Measurements from ENCODE around the gene POLQ. TPM values are rescaled to one million over a fixed set of nuclear protein-coding genes. Genes with fewer than 3 reads are reported as not detected.

POLQ gene
- total and polyA plus RNA-seq, 2 of the 8 experiments (the other 6 are each of a cell fraction or from before 2014, with no cell fraction given) = 3.6 to 15.3 TPM

- H3K9ac ChIP-seq (replicated peaks in 1 of 4; ENCODE audit: extremely low read depth in 1 of 4, low read depth in 3 of 4, low read length in 3 of 4) = no peak overlapping the region
- no peak overlapping the region for H3K4me2 ChIP-seq (ENCODE audit: insufficient read depth in 1 of 2, low read depth in 2 of 2, low read length in 2 of 2)
- no peak overlapping the region for H2BK15ac ChIP-seq (ENCODE audit: low read length)
- peak overlapping the region; percentile 87; the same call in 1 of the 2 replicates for H2AK5ac ChIP-seq (ENCODE audit: low read depth, low read length)
- H3K4ac ChIP-seq (replicated peaks; ENCODE audit: insufficient read length, low read depth, low read length) = peak overlapping the region; percentile 27
- WGBS, 2 experiments (ENCODE audit: extremely low coverage in 1 of 2, insufficient coverage in 1 of 2, insufficient read length in 1 of 2, insufficient replicate concordance in 2 of 2, low coverage in 1 of 2, low lambda C conversion rate in 2 of 2, missing lambda C conversion rate in 1 of 2) = 83% methylated on average over 2 of the region's 2 CpGs; no CpG with 5 or more reads in 1 of the 2 experiments
- H4K5ac ChIP-seq (ENCODE audit: insufficient read length, low read depth, low read length) = no peak overlapping the region
- no peaks in the 10 kb centered on the region for H3K79me1 ChIP-seq (ENCODE audit: low read depth, low read length)
- ChIA-PET POLR2A (ENCODE audit: partially characterized antibody) (interaction anchor here (0.9 to 3.1 kb wide), 2 partner anchors 10 to 14 kb away, joined by 3 to 18 read pairs; no protein-coding TSS in a partner anchor), CTCF (ENCODE audit: partially characterized antibody) (interaction anchor here (1.0 to 2.3 kb wide), 3 partner anchors 10 to 140 kb away, joined by 3 to 10 read pairs (median 5); no protein-coding TSS in a partner anchor)
- no peak overlapping the region for H3K23ac ChIP-seq (ENCODE audit: insufficient read length)
- H3K9me3 ChIP-seq (ENCODE audit: insufficient read depth in 2 of 2, low read depth in 1 of 2, low read length in 1 of 2) = no peaks in the 10 kb centered on the region
- peak overlapping the region; percentile 91 for H2BK12ac ChIP-seq (ENCODE audit: low read depth, low read length)
- peaks cover 5 to 22% (median 11%) of the 10 kb centered on the region in 4 experiments; a peak in 6 of 7 replicates for H3K4me1 ChIP-seq (replicated peaks in 1 of 4; ENCODE audit: control insufficient read depth in 3 of 4, insufficient read depth in 4 of 4, low read length in 3 of 4)
- no peaks in the 10 kb centered on the region for H3K36me3 ChIP-seq (ENCODE audit: control insufficient read depth in 2 of 4, insufficient read depth in 4 of 4, low read length in 3 of 4)
- peak overlapping the region; percentile 92 for H4K91ac ChIP-seq (replicated peaks; ENCODE audit: insufficient read length, low read length)
- H3K18ac ChIP-seq (ENCODE audit: extremely low read depth, low read length) = peak overlapping the region; percentile 57
- FAIRE-seq (no peak), DNase-seq (ENCODE audit: low read depth in 1 of 2, low spot score in 2 of 2) (no peak)
- no peak overlapping the region for H2AFZ ChIP-seq (ENCODE audit: low read length)
- H3K4me3 ChIP-seq (ENCODE audit: extremely low read depth in 1 of 4, insufficient read depth in 2 of 4, low read depth in 3 of 4, low read length in 4 of 4) = no peak overlapping the region
- no peak overlapping the region for H4K8ac ChIP-seq (ENCODE audit: extremely low read depth, insufficient read depth, low read length)
- peak overlapping the region; percentile 16 for H3K14ac ChIP-seq (ENCODE audit: insufficient read length)
- H2BK5ac ChIP-seq (ENCODE audit: low read depth, low read length) = no peak overlapping the region
- no peaks in the 10 kb centered on the region for H3K79me2 ChIP-seq (ENCODE audit: control insufficient read depth in 1 of 2, insufficient read depth in 2 of 2, low read length in 2 of 2)
- no peak overlapping the region for H3K56ac ChIP-seq (replicated peaks; ENCODE audit: insufficient read length, low read depth, low read length)
- H4K20me1 ChIP-seq (replicated peaks in 1 of 2; ENCODE audit: control insufficient read depth in 1 of 2, insufficient read depth in 2 of 2, low read length in 2 of 2) = no peaks in the 10 kb centered on the region
- peak overlapping the region; percentile 28; the same call in 1 of the 2 replicates for H2BK20ac ChIP-seq (ENCODE audit: low read length)
- H3K27me3 ChIP-seq (replicated peaks in 1 of 4; ENCODE audit: control insufficient read depth in 3 of 4, extremely low read depth in 1 of 4, insufficient read depth in 3 of 4, low read length in 3 of 4) = no peaks in the 10 kb centered on the region
- peaks cover 2% of the 10 kb centered on the region; the same call in 1 of the 2 replicates for H3K23me2 ChIP-seq (ENCODE audit: low read depth, low read length)
- H2BK120ac ChIP-seq (replicated peaks; ENCODE audit: low read depth, low read length) = peak overlapping the region; percentile 94
- H3K27ac ChIP-seq (ENCODE audit: low read depth, low read length) = no peak overlapping the region
- TF ChIP-seq CBX8 (IDR thresholded peaks at IDR 0.05; ENCODE audit: borderline replicate concordance, low read depth, low read length) = no peak
- no peak for TF ChIP-seq SP4 (IDR thresholded peaks at IDR 0.05; ENCODE audit: low read length)
- no peak for TF ChIP-seq KDM4A (IDR thresholded peaks at IDR 0.05; ENCODE audit: low read depth, low read length, severe bottlenecking)
- no peak for TF ChIP-seq YY1 (IDR thresholded peaks at IDR 0.05; ENCODE audit: low read depth, low read length)
- TF ChIP-seq SIN3A (conservative IDR thresholded peaks at IDR 0.05 in 1 of 2, IDR thresholded peaks at IDR 0.05 in 1 of 2; ENCODE audit: low read depth in 1 of 2, low read length in 2 of 2) = no peak
- TF ChIP-seq BACH1 (IDR thresholded peaks at IDR 0.05; ENCODE audit: low read length) = no peak
- TF ChIP-seq, protein P1, sequence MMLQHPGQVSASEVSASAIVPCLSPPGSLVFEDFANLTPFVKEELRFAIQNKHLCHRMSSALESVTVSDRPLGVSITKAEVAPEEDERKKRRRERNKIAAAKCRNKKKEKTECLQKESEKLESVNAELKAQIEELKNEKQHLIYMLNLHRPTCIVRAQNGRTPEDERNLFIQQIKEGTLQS (IDR thresholded peaks at IDR 0.05; ENCODE audit: insufficient read depth, low read depth, low read length) = no peak
- no peak for TF ChIP-seq SIX5 (IDR thresholded peaks at IDR 0.05; ENCODE audit: low read depth, low read length)
- TF ChIP-seq CTBP2 (IDR thresholded peaks at IDR 0.05; ENCODE audit: borderline replicate concordance, insufficient read depth, insufficient read length, low read length) = no peak
- TF ChIP-seq SRF (IDR thresholded peaks at IDR 0.05; ENCODE audit: low read depth, low read length) = no peak
- no peak for TF ChIP-seq RXRA (IDR thresholded peaks at IDR 0.05; ENCODE audit: insufficient read depth, low read depth, low read length)
- TF ChIP-seq GABPA (IDR thresholded peaks at IDR 0.05; ENCODE audit: borderline replicate concordance, insufficient read depth, low read length) = no peak
- TF ChIP-seq, protein P2, sequence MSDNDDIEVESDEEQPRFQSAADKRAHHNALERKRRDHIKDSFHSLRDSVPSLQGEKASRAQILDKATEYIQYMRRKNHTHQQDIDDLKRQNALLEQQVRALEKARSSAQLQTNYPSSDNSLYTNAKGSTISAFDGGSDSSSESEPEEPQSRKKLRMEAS (IDR thresholded peaks at IDR 0.05) = no peak
These were observed 49.1 kb upstream of the POLQ start for GRCh38 chr3:121594850-121595249.
